HepG2 (cell line): ENCODE measurements around the gene EVI5. TPM values are rescaled to one million over a fixed set of nuclear protein-coding genes. Genes with fewer than 3 reads are reported as not detected.

ENCODE experiments used
- ATAC-seq: fragments of 200-7000 bp; cut with Tn5 transposase; 3 replicates; pipeline ENCODE4 v1.9.1; 2020; ENCODE audit warnings: mild to moderate bottlenecking, moderate library complexity
- BruUV-seq: library from RNA; stranded (reverse); fragments of 400-500 nt; replicated peaks from 2 replicates; lab custom pipeline; 2021; lab: Mats Ljungman, UMichigan
- CTCF ChIA-PET: fragments of 300-600 bp; formaldehyde crosslinking; extraction: SDS; loops from one replicate; lab custom pipeline; 2021; ENCODE audit warnings: low total read pairs, inconsistent platforms, low intra/inter-chr PET ratio; lab: Yijun Ruan, JAX
- POLR2A ChIA-PET: fragments of 350-600 bp; sonication (Branson Sonifier 250); formaldehyde crosslinking; loops from one replicate; lab custom pipeline; 2020; ENCODE audit warnings: antibody characterized with exemption, inconsistent platforms; lab: Yijun Ruan, JAX
- DNase-seq: peaks from one replicate; pipeline ENCODE4 v3.0.0-alpha.2; 2015; ENCODE audit warnings: low spot score
- FAIRE-seq: peaks from 3 replicates; lab custom pipeline; 2011; peaks lifted over from hg19 to GRCh38; lab: Jason Lieb, UNC
- H2AFZ ChIP-seq: one replicate; pipeline ENCODE4 v1.6.1; 2011; ENCODE audit warnings: low read length, inconsistent platforms
- H3K27ac ChIP-seq: fragments of 300-600 bp; 3 replicates; pipeline ENCODE4 v1.8.0; 2011; ENCODE audit warnings: mixed run types, mild to moderate bottlenecking, mixed read lengths, low read length, inconsistent platforms; ENCODE audit not compliant: insufficient read depth; ENCODE audit errors: extremely low read length
- H3K27me3 ChIP-seq, 2 experiments: fragments of 200-600 bp in 1 of 2; 2 replicates in 1 of 2; 3 replicates in 1 of 2; pipeline versions ENCODE4 v1.6.0 to v1.8.0; 2011; ENCODE audit warnings: low read length in 2 of 2, mild to moderate bottlenecking in 2 of 2, moderate library complexity in 2 of 2, inconsistent platforms in 1 of 2; ENCODE audit not compliant: insufficient read depth in 2 of 2, control insufficient read depth in 1 of 2
- H3K36me3 ChIP-seq, 2 experiments: fragments of 200-600 bp in 1 of 2; replicated peaks in 1 of 2; 2 replicates in 1 of 2; 3 replicates in 1 of 2; pipeline versions ENCODE4 v1.5.1 to v1.8.0; 2011; ENCODE audit warnings: low read length in 2 of 2, inconsistent platforms in 1 of 2; ENCODE audit not compliant: insufficient read depth in 2 of 2, control insufficient read depth in 1 of 2
- H3K4me1 ChIP-seq: 2 replicates; pipeline ENCODE4 v1.5.1; 2012; ENCODE audit warnings: low read length, inconsistent platforms; ENCODE audit not compliant: insufficient read depth
- H3K4me2 ChIP-seq: 2 replicates; pipeline ENCODE4 v1.6.0; 2011; ENCODE audit warnings: low read depth, low read length, inconsistent platforms
- H3K4me3 ChIP-seq, 3 experiments: fragments of 200-600 bp in 1 of 3; sonication (generic), shearing (Covaris generic) in 1 of 3; replicated peaks in 1 of 3; 2 replicates each; pipeline ENCODE4 v1.5.1; 2011 to 2016; ENCODE audit warnings: low read length in 3 of 3, inconsistent platforms in 2 of 3, low read depth in 2 of 3, mild to moderate bottlenecking in 2 of 3, control low read depth in 1 of 3, mixed read lengths in 1 of 3; ENCODE audit not compliant: insufficient read depth in 1 of 3
- H3K79me2 ChIP-seq: one replicate; pipeline ENCODE4 v1.6.1; 2011; ENCODE audit warnings: low read length, inconsistent platforms; ENCODE audit not compliant: insufficient read depth
- H3K9ac ChIP-seq: 2 replicates; pipeline ENCODE4 v1.6.0; 2011; ENCODE audit warnings: mild to moderate bottlenecking, low read depth, low read length, inconsistent platforms; ENCODE audit not compliant: insufficient read depth
- H3K9me3 ChIP-seq: 2 replicates; pipeline ENCODE4 v1.5.1; 2012; ENCODE audit warnings: mild to moderate bottlenecking, low read length
- H4K20me1 ChIP-seq: 2 replicates; pipeline ENCODE4 v1.6.0; 2011; ENCODE audit warnings: inconsistent platforms, mild to moderate bottlenecking, low read length, moderate library complexity; ENCODE audit not compliant: insufficient read depth
- ELF3 ChIP-seq: IDR thresholded peaks from 2 replicates; pipeline ENCODE4 v1.6.1; 2016; ENCODE audit warnings: missing genetic modification reagents, missing compliant biosample characterization
- ETV5 ChIP-seq: IDR thresholded peaks from 2 replicates; pipeline ENCODE4 v1.6.1; 2018; ENCODE audit warnings: missing biosample characterization, missing genetic modification reagents, inconsistent platforms, borderline replicate concordance
- ISX ChIP-seq: sonication (generic); formaldehyde crosslinking; conservative IDR thresholded peaks from 2 replicates; pipeline ENCODE4 v1.5.0; 2020; ENCODE audit warnings: missing genetic modification reagents
- KLF15 ChIP-seq: sonication (generic); formaldehyde crosslinking; IDR thresholded peaks from 2 replicates; pipeline ENCODE4 v1.8.1; 2023; ENCODE audit warnings: borderline replicate concordance, mild to moderate bottlenecking, inconsistent platforms, missing genetic modification reagents, mixed read lengths
- RAD21 ChIP-seq: fragments of 450-650 bp; formaldehyde crosslinking; IDR thresholded peaks from 2 replicates; pipeline ENCODE4 v1.5.0; 2020; ENCODE audit warnings: mild to moderate bottlenecking
- RFXAP ChIP-seq: sonication (generic); formaldehyde crosslinking; IDR thresholded peaks from 2 replicates; pipeline ENCODE4 v1.4.0; 2020; ENCODE audit warnings: missing genetic modification reagents, borderline replicate concordance
- SAP130 ChIP-seq: IDR thresholded peaks from 2 replicates; pipeline ENCODE4 v1.6.1; 2016; ENCODE audit warnings: low read depth
- SMC3 ChIP-seq: IDR thresholded peaks from 2 replicates; pipeline ENCODE4 v1.6.1; 2011; ENCODE audit warnings: low read length, improper control_type of control experiment
- STAG1 ChIP-seq: sonication (generic); formaldehyde crosslinking; IDR thresholded peaks from 2 replicates; pipeline ENCODE4 v1.4.0; 2020; ENCODE audit warnings: missing genetic modification reagents
- THAP11 ChIP-seq: IDR thresholded peaks from 2 replicates; pipeline ENCODE4 v1.6.1; 2016; ENCODE audit warnings: missing biosample characterization, missing genetic modification reagents
- TSC22D2 ChIP-seq: sonication (generic); formaldehyde crosslinking; IDR thresholded peaks from 2 replicates; pipeline ENCODE4 v1.5.1; 2020; ENCODE audit warnings: missing genetic modification reagents, mild to moderate bottlenecking, borderline replicate concordance
- ZNF143 ChIP-seq: sonication (generic); formaldehyde crosslinking; IDR thresholded peaks from 2 replicates; pipeline ENCODE4 v1.4.0; 2020; ENCODE audit warnings: missing genetic modification reagents
- ZNF264 ChIP-seq: sonication (generic); formaldehyde crosslinking; IDR thresholded peaks from 2 replicates; pipeline ENCODE4 v1.4.0; 2020; ENCODE audit warnings: missing genetic modification reagents
- ZNF7 ChIP-seq: IDR thresholded peaks from 2 replicates; pipeline ENCODE4 v1.6.1; 2016; ENCODE audit warnings: missing biosample characterization, missing genetic modification reagents
- ZSCAN31 ChIP-seq: sonication (generic); formaldehyde crosslinking; IDR thresholded peaks from 2 replicates; pipeline ENCODE4 v1.5.0; 2020; ENCODE audit warnings: low read depth, mild to moderate bottlenecking, missing genetic modification reagents
- WGBS: methylation state at CpG from one replicate; pipeline ENCODE4 v1.1.6; 2017; ENCODE audit warnings: low lambda C conversion rate; 5-methylcytosine and 5-hydroxymethylcytosine counted together
- in situ Hi-C: cut with HindIII; loops from 2 replicates; pipeline ENCODE4 v1.10.0; 2017; ENCODE audit warnings: low pct_unique_long_range_greater_than_20kb; ENCODE audit not compliant: extremely low pct_ligation_motif_present
- intact Hi-C: fragments of 100-400 bp; cut with micrococcal nuclease; formaldehyde crosslinking; loops from one replicate; pipeline ENCODE4 v1.10.0; 2022; ENCODE audit not compliant: unreplicated experiment
- polyA plus RNA-seq, 8 experiments: library from polyadenylated mRNA; depleted of rRNA in 3 of 8; stranded (reverse) in 7 of 8; unstranded in 1 of 8; fragments of >200 nt; fragmentation: Illumina TruSeq in 4 of 8; extraction: Trizol in 4 of 8; gene quantifications; 2 replicates each; pipeline versions ENCODE4 v1.2.1 to v1.2.3, GENCODE V29; 2011 to 2016; ENCODE audit warnings: low read depth in 4 of 8, missing spikeins in 1 of 8, mixed read lengths in 1 of 8; ENCODE audit not compliant: insufficient read depth in 1 of 8
- total RNA-seq, 5 experiments: library from RNA; depleted of rRNA; stranded (reverse); fragments of >200 nt; fragmentation: Illumina TruSeq; extraction: Trizol; gene quantifications; 2 replicates each; pipeline ENCODE4 v1.2.3, GENCODE V29; 2016; ENCODE audit warnings: low read depth in 1 of 5
- TF ChIP-seq, protein P1 (sequence below): IDR thresholded peaks from 2 replicates; pipeline ENCODE4 v1.6.1; 2016
- TF ChIP-seq, protein P2 (sequence below): sonication (generic); formaldehyde crosslinking; IDR thresholded peaks from 2 replicates; pipeline ENCODE4 v1.5.0; 2020; ENCODE audit warnings: mild to moderate bottlenecking, missing genetic modification reagents, moderate library complexity
- TF ChIP-seq, protein P3 (sequence below): sonication (generic); formaldehyde crosslinking; IDR thresholded peaks from 2 replicates; pipeline ENCODE4 v1.4.0; 2020; ENCODE audit warnings: missing genetic modification reagents, borderline replicate concordance

The EVI5 gene
- total and polyA plus RNA-seq, 2 of the 13 experiments (the other 11 are each of a cell fraction or from before 2014, with no cell fraction given): 4.0 to 12.6 TPM

DNA sequence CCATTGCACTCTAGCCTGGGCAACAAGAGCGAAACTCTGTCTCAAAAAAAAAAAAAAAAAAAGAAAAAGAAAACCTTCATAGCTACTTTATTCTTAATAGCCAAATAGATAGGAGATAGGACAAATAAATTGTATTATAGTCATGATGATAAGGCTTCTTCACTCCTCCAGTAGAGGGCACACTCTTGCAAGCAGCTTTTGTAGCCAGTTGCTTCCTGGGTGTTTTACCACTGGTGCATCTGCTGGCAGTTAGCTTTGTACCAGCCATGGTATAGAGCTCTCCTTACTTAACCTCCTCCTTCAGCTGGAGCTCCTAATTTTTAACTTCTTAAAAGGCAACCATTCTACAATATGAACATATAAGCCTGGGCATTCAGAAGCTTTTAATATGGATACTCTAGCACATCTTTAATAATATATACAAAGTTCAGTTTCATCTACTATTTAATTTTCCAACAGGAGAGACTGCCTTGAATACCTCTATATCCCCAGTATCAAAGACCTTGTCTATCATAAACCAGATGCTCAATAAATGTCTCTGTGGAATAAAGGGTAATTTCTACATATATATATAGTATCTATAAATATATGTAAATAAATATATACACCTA lies 35.8 kb downstream of the EVI5 start:
- CTCF ChIA-PET: interaction anchor here (1.0 to 1.8 kb wide), 2 partner anchors 69 to 245 kb away, joined by 3 to 5 read pairs; no protein-coding TSS in a partner anchor
- Histone ChIP-seq H3K79me2 (peaks cover 15% of the 10 kb centered on the region), H3K4me1 (no peaks in the 10 kb centered on the region), H3K9ac (no peak overlapping the region), H4K20me1 (no peaks in the 10 kb centered on the region), H3K27me3 (no peaks in the 10 kb centered on the region), H3K4me3 (no peak overlapping the region), H3K27ac (no peak overlapping the region), H3K4me2 (no peak overlapping the region), H3K36me3 (no peaks in the 10 kb centered on the region), H2AFZ (no peak overlapping the region), H3K9me3 (no peaks in the 10 kb centered on the region)
- intact Hi-C loops: loop anchor here (1.0 to 5.0 kb wide), 3 partner anchors 36 to 83 kb away; partner anchors contain the start of genes EVI5 and RPL5
- DNase-seq: peak; percentile 62
- TF ChIP-seq RAD21 (CRISPR knock-in tag) (peak; percentile 53; the same call in 1 of the 2 replicates), ISX (CRISPR knock-in tag) (no peak), ETV5 (CRISPR knock-in tag) (no peak), ELF3 (CRISPR knock-in tag) (peak; percentile 43; the same call in 1 of the 2 replicates), ZNF7 (no peak), SAP130 (CRISPR knock-in tag) (0 out of 2 replicates have a peak, but pooled peaks have one; percentile 22), STAG1 (CRISPR knock-in tag) (peak; percentile 60), SMC3 (peak; percentile 68), ZNF264 (CRISPR knock-in tag) (no peak), RFXAP (CRISPR knock-in tag) (no peak), TSC22D2 (CRISPR knock-in tag) (no peak), ZSCAN31 (CRISPR knock-in tag) (no peak), THAP11 (CRISPR knock-in tag) (peak; percentile 20; the same call in 1 of the 2 replicates), KLF15 (no peak), ZNF143 (CRISPR knock-in tag) (no peak)
- TF ChIP-seq, protein P1, sequence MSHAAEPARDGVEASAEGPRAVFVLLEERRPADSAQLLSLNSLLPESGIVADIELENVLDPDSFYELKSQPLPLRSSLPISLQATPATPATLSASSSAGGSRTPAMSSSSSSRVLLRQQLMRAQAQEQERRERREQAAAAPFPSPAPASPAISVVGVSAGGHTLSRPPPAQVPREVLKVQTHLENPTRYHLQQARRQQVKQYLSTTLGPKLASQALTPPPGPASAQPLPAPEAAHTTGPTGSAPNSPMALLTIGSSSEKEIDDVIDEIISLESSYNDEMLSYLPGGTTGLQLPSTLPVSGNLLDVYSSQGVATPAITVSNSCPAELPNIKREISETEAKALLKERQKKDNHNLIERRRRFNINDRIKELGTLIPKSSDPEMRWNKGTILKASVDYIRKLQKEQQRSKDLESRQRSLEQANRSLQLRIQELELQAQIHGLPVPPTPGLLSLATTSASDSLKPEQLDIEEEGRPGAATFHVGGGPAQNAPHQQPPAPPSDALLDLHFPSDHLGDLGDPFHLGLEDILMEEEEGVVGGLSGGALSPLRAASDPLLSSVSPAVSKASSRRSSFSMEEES: no peak
- TF ChIP-seq, protein P2, sequence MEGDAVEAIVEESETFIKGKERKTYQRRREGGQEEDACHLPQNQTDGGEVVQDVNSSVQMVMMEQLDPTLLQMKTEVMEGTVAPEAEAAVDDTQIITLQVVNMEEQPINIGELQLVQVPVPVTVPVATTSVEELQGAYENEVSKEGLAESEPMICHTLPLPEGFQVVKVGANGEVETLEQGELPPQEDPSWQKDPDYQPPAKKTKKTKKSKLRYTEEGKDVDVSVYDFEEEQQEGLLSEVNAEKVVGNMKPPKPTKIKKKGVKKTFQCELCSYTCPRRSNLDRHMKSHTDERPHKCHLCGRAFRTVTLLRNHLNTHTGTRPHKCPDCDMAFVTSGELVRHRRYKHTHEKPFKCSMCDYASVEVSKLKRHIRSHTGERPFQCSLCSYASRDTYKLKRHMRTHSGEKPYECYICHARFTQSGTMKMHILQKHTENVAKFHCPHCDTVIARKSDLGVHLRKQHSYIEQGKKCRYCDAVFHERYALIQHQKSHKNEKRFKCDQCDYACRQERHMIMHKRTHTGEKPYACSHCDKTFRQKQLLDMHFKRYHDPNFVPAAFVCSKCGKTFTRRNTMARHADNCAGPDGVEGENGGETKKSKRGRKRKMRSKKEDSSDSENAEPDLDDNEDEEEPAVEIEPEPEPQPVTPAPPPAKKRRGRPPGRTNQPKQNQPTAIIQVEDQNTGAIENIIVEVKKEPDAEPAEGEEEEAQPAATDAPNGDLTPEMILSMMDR (CRISPR knock-in tag): peak; percentile 70
- TF ChIP-seq, protein P3, sequence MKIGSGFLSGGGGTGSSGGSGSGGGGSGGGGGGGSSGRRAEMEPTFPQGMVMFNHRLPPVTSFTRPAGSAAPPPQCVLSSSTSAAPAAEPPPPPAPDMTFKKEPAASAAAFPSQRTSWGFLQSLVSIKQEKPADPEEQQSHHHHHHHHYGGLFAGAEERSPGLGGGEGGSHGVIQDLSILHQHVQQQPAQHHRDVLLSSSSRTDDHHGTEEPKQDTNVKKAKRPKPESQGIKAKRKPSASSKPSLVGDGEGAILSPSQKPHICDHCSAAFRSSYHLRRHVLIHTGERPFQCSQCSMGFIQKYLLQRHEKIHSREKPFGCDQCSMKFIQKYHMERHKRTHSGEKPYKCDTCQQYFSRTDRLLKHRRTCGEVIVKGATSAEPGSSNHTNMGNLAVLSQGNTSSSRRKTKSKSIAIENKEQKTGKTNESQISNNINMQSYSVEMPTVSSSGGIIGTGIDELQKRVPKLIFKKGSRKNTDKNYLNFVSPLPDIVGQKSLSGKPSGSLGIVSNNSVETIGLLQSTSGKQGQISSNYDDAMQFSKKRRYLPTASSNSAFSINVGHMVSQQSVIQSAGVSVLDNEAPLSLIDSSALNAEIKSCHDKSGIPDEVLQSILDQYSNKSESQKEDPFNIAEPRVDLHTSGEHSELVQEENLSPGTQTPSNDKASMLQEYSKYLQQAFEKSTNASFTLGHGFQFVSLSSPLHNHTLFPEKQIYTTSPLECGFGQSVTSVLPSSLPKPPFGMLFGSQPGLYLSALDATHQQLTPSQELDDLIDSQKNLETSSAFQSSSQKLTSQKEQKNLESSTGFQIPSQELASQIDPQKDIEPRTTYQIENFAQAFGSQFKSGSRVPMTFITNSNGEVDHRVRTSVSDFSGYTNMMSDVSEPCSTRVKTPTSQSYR (CRISPR knock-in tag): no peak
- ATAC-seq: peak; percentile 80
- peak; percentile 26 for FAIRE-seq
- in situ Hi-C loops: no loop called here
- POLR2A ChIA-PET: interaction anchor here (0.8 to 1.0 kb wide), 4 partner anchors 35 to 83 kb away, joined by 3 to 4 read pairs (median 4); no protein-coding TSS in a partner anchor
- BruUV-seq: no TSS peak
- 81% methylated on average over 1 of the region's 1 CpG for WGBS
